ENCODE data around the gene ZNF565. TPM values are rescaled to one million over a fixed set of nuclear protein-coding genes. Genes with fewer than 3 reads are reported as not detected.

ZNF565 gene
- total and polyA plus RNA-seq, 10 of the 15 experiments (the other 5 are each of a cell fraction or from before 2014, with no cell fraction given) = 0.72 to 2.2 (median 1.8) TPM

- ChIA-PET CTCF (no interaction called here), SMC1A (ENCODE audit: uncharacterized antibody, unreplicated experiment) (no interaction called here), POLR2A (no interaction called here), RAD21 (ENCODE audit: unreplicated experiment) (interaction anchor here (0.7 kb wide), 1 partner anchor 23 kb away, joined by 3 read pairs; no protein-coding TSS in a partner anchor)
- ATAC-seq (no peak), FAIRE-seq (no peak), DNase-seq (ENCODE audit: low read depth, low spot score) (no peak)
- TF ChIP-seq ZNF24 (IDR thresholded peaks at IDR 0.05) (no peak), POLR2A (IDR thresholded peaks at IDR 0.05; ENCODE audit: low read depth, low read length) (peak; percentile 51; the same call in 1 of the 2 replicates)
- no TSS peak for BruUV-seq (replicated peaks)
- Histone ChIP-seq H3K9ac (ENCODE audit: control insufficient read depth, insufficient read depth, low read length) (no peak overlapping the region), H3K36me3 (ENCODE audit: control insufficient read depth in 2 of 2, insufficient read depth in 2 of 2, low read length in 1 of 2) (peaks cover 4 to 13% of the 10 kb centered on the region in 2 experiments), H3K4me1 (ENCODE audit: control insufficient read depth, insufficient read depth, low read length) (no peaks in the 10 kb centered on the region), H3K4me2 (ENCODE audit: control insufficient read depth, insufficient read depth) (no peak overlapping the region), H4K20me1 (ENCODE audit: control insufficient read depth, insufficient read depth) (no peaks in the 10 kb centered on the region), H3K79me2 (ENCODE audit: control insufficient read depth, insufficient read depth, low read length) (no peaks in the 10 kb centered on the region), H3K27ac (ENCODE audit: control insufficient read depth, insufficient read depth) (no peak overlapping the region), H3K4me3 (no peak overlapping the region), H3K27me3 (replicated peaks in 1 of 2; ENCODE audit: control insufficient read depth in 2 of 2, insufficient read depth in 2 of 2, low read length in 1 of 2) (no peaks in the 10 kb centered on the region), H2AFZ (ENCODE audit: control insufficient read depth, low read depth, low read length) (no peak overlapping the region), H3K9me3 (replicated peaks; ENCODE audit: control insufficient read depth, insufficient read depth, low read length) (no peaks in the 10 kb centered on the region)
- in situ Hi-C loops (cut with MboI) = no loop called here
- WGBS (ENCODE audit: insufficient coverage, insufficient replicate concordance, low lambda C conversion rate, missing lambda C conversion rate) = 94% methylated on average over 43 of the region's 47 CpGs
- intact Hi-C loops (cut with micrococcal nuclease; ENCODE audit: unreplicated experiment) = no loop called here
These were observed 63.1 kb downstream of the ZNF565 start for GRCh38 chr19:36151144-36152018.

GRCh38 chr19:36150586-36150985 is 63.9 kb downstream of the ZNF565 start:
- H3K9me3 ChIP-seq (replicated peaks; ENCODE audit: control insufficient read depth, insufficient read depth, low read length) = no peaks in the 10 kb centered on the region
- no peak overlapping the region for H3K4me3 ChIP-seq
- POLR2A ChIA-PET = no interaction called here
- no peaks in the 10 kb centered on the region for H4K20me1 ChIP-seq (ENCODE audit: control insufficient read depth, insufficient read depth)
- no peaks in the 10 kb centered on the region for H3K79me2 ChIP-seq (ENCODE audit: control insufficient read depth, insufficient read depth, low read length)
- intact Hi-C loops (cut with micrococcal nuclease; ENCODE audit: unreplicated experiment) (no loop called here), in situ Hi-C loops (cut with MboI) (no loop called here)
- no peak overlapping the region for H3K9ac ChIP-seq (ENCODE audit: control insufficient read depth, insufficient read depth, low read length)
- H2AFZ ChIP-seq (ENCODE audit: control insufficient read depth, low read depth, low read length) = no peak overlapping the region
- peaks cover 9 to 19% of the 10 kb centered on the region in 2 experiments for H3K36me3 ChIP-seq (ENCODE audit: control insufficient read depth in 2 of 2, insufficient read depth in 2 of 2, low read length in 1 of 2)
- CTCF ChIA-PET = no interaction called here
- ATAC-seq (no peak), FAIRE-seq (no peak), DNase-seq (ENCODE audit: low read depth, low spot score) (no peak)
- RAD21 ChIA-PET (ENCODE audit: unreplicated experiment) = interaction anchor here (0.7 kb wide), 1 partner anchor 23 kb away, joined by 3 read pairs; no protein-coding TSS in a partner anchor
- no peaks in the 10 kb centered on the region for H3K27me3 ChIP-seq (replicated peaks in 1 of 2; ENCODE audit: control insufficient read depth in 2 of 2, insufficient read depth in 2 of 2, low read length in 1 of 2)
- no peaks in the 10 kb centered on the region for H3K4me1 ChIP-seq (ENCODE audit: control insufficient read depth, insufficient read depth, low read length)
- H3K4me2 ChIP-seq (ENCODE audit: control insufficient read depth, insufficient read depth) = no peak overlapping the region
- no TSS peak for BruUV-seq (replicated peaks)
- 98% methylated on average over 5 of the region's 5 CpGs for WGBS (ENCODE audit: insufficient coverage, insufficient replicate concordance, low lambda C conversion rate, missing lambda C conversion rate)
- H3K27ac ChIP-seq (ENCODE audit: control insufficient read depth, insufficient read depth) = no peak overlapping the region
- SMC1A ChIA-PET (ENCODE audit: uncharacterized antibody, unreplicated experiment) = no interaction called here
- TF ChIP-seq BCL11A (IDR thresholded peaks at IDR 0.05; ENCODE audit: low read depth, low read length) (no peak), NFIC (IDR thresholded peaks at IDR 0.05; ENCODE audit: low read depth, low read length) (no peak), KLF5 (IDR thresholded peaks at IDR 0.05; ENCODE audit: partially characterized antibody) (no peak), YBX1 (IDR thresholded peaks at IDR 0.05) (no peak), FOS (IDR thresholded peaks at IDR 0.05; ENCODE audit: borderline replicate concordance, extremely low read depth, insufficient read length) (no peak), USF2 (IDR thresholded peaks at IDR 0.05; ENCODE audit: borderline replicate concordance, low read depth, low read length) (no peak), SUZ12 (IDR thresholded peaks at IDR 0.05; ENCODE audit: unreplicated experiment) (no peak), RFX5 (IDR thresholded peaks at IDR 0.05; ENCODE audit: low read depth, low read length) (no peak), MLLT1 (IDR thresholded peaks at IDR 0.05) (no peak), SKIL (IDR thresholded peaks at IDR 0.05; ENCODE audit: low read depth, poor library complexity, severe bottlenecking) (no peak)
